Common myeloid progenitor, CD34-positive (primary cell): ENCODE results near the gene POLD1.
A peak's percentile ranks its signal among the peaks of the same experiment; 100 is the strongest.

Source experiments
- CTCF ChIA-PET: fragments of 350-600 bp; sonication (Branson Sonifier 250); formaldehyde crosslinking; loops from one replicate; lab custom pipeline; 2021; ENCODE audit warnings: antibody characterized with exemption; lab: Charles Lee
- POLR2A ChIA-PET: fragments of 350-600 bp; sonication (Branson Sonifier 250); formaldehyde crosslinking; loops from one replicate; lab custom pipeline; 2021; ENCODE audit warnings: antibody characterized with exemption; lab: Charles Lee
- DNase-seq, 3 donors: peaks; one replicate each; pipeline versions ENCODE4 v3.0.0 to v3.0.0-alpha.2; 2013
- H3K27ac ChIP-seq, 2 experiments: 1 replicate in 1 of 2; 2 replicates in 1 of 2; pipeline ENCODE4 v1.7.0; 2013; ENCODE audit warnings: inconsistent platforms in 2 of 2, low read length in 2 of 2, mild to moderate bottlenecking in 2 of 2, low read depth in 1 of 2, moderate library complexity in 1 of 2; ENCODE audit not compliant: severe bottlenecking in 2 of 2, insufficient read depth in 1 of 2, poor library complexity in 1 of 2
- H3K27me3 ChIP-seq, 5 experiments: replicated peaks in 2 of 5; 1 replicate in 3 of 5; 2 replicates in 2 of 5; pipeline versions ENCODE4 v1.6.1 to v1.7.0; 2013; ENCODE audit warnings: low read length in 4 of 5, mild to moderate bottlenecking in 2 of 5, moderate library complexity in 2 of 5, inconsistent platforms in 1 of 5; ENCODE audit not compliant: insufficient read depth in 5 of 5, control insufficient read depth in 4 of 5
- H3K36me3 ChIP-seq, 4 experiments: 1 replicate in 2 of 4; 2 replicates in 2 of 4; pipeline versions ENCODE4 v1.6.1 to v1.7.0; 2013; ENCODE audit warnings: low read length in 3 of 4, control low read depth in 1 of 4, mild to moderate bottlenecking in 1 of 4; ENCODE audit not compliant: control insufficient read depth in 4 of 4, insufficient read depth in 4 of 4
- H3K4me1 ChIP-seq, 4 experiments: 1 replicate in 3 of 4; 2 replicates in 1 of 4; pipeline versions ENCODE4 v1.6.1 to v1.7.1; 2013; ENCODE audit warnings: low read length in 3 of 4, mild to moderate bottlenecking in 3 of 4, control low read depth in 1 of 4, inconsistent platforms in 1 of 4, moderate library complexity in 1 of 4; ENCODE audit not compliant: control insufficient read depth in 4 of 4, insufficient read depth in 4 of 4; ENCODE audit errors: control extremely low read depth in 1 of 4
- H3K4me3 ChIP-seq, 7 experiments: 1 replicate in 4 of 7; 2 replicates in 3 of 7; pipeline versions ENCODE4 v1.5.1 to v1.7.0; 2013; ENCODE audit warnings: mild to moderate bottlenecking in 7 of 7, low read length in 6 of 7, moderate library complexity in 6 of 7, inconsistent platforms in 2 of 7, low read depth in 2 of 7, control low read depth in 1 of 7; ENCODE audit not compliant: insufficient read depth in 4 of 7, control insufficient read depth in 1 of 7; ENCODE audit errors: extremely low read depth in 1 of 7
- H3K9me3 ChIP-seq, 5 experiments: 1 replicate in 4 of 5; 2 replicates in 1 of 5; pipeline versions ENCODE4 v1.6.1 to v1.7.1; 2013; ENCODE audit warnings: low read length in 4 of 5, mild to moderate bottlenecking in 2 of 5, inconsistent platforms in 1 of 5, low read depth in 1 of 5, moderate library complexity in 1 of 5; ENCODE audit not compliant: control insufficient read depth in 4 of 5, insufficient read depth in 2 of 5; ENCODE audit errors: control extremely low read depth in 1 of 5
- WGBS: methylation state at CpG from one replicate; pipeline ENCODE4 v1.1.5; 2013; ENCODE audit not compliant: insufficient coverage; 5-methylcytosine and 5-hydroxymethylcytosine counted together

POLD1 gene

GRCh38 chr19:50378863-50379236, 5.3 kb upstream of the POLD1 start:
- Histone ChIP-seq H3K36me3 (peaks cover 10 to 56% (median 44%) of the 10 kb centered on the region in 4 experiments), H3K4me3 (no peak overlapping the region)
- POLR2A ChIA-PET = no interaction called here

GRCh38 chr19:50379602-50380001, 4.5 kb upstream of the POLD1 start:
- CTCF ChIA-PET = no interaction called here

More at GRCh38 chr19:50378863-50379236, 5.3 kb upstream of the POLD1 start:
- Histone ChIP-seq H3K27ac (no peak overlapping the region), H3K27me3 (no peaks in the 10 kb centered on the region), H3K9me3 (no peaks in the 10 kb centered on the region), H3K4me1 (peaks cover 2 to 17% (median 13%) of the 10 kb centered on the region in 4 experiments)
- CTCF ChIA-PET = no interaction called here
- 95% methylated on average over 10 of the region's 10 CpGs for WGBS
- no peak for DNase-seq

GRCh38 chr19:50380137-50380536, 4.0 kb upstream of the POLD1 start:
- ChIA-PET CTCF (no interaction called here), POLR2A (no interaction called here)
- no peak overlapping the region for H3K4me3 ChIP-seq
- no peak overlapping the region for H3K27ac ChIP-seq
- H3K27me3 ChIP-seq = no peaks in the 10 kb centered on the region
- DNase-seq = no peak
- H3K4me1 ChIP-seq = peaks cover 4 to 25% (median 20%) of the 10 kb centered on the region in 4 experiments
- H3K9me3 ChIP-seq = no peaks in the 10 kb centered on the region
- H3K36me3 ChIP-seq = peaks cover 10 to 56% (median 44%) of the 10 kb centered on the region in 4 experiments
- WGBS = 98% methylated on average over 11 of the region's 11 CpGs

More at GRCh38 chr19:50379602-50380001, 4.5 kb upstream of the POLD1 start:
- Histone ChIP-seq H3K27ac (no peak overlapping the region), H3K4me1 (peaks cover 3 to 19% (median 15%) of the 10 kb centered on the region in 4 experiments), H3K9me3 (no peaks in the 10 kb centered on the region), H3K27me3 (no peaks in the 10 kb centered on the region), H3K4me3 (no peak overlapping the region), H3K36me3 (peaks cover 10 to 56% (median 44%) of the 10 kb centered on the region in 4 experiments)
- no peak for DNase-seq
- POLR2A ChIA-PET = no interaction called here
- WGBS = 98% methylated on average over 11 of the region's 11 CpGs

GRCh38 chr19:50380751-50381151, 3.4 kb upstream of the POLD1 start:
- H3K27me3 ChIP-seq = no peaks in the 10 kb centered on the region
- DNase-seq = no peak
- H3K4me3 ChIP-seq = no peak overlapping the region
- H3K4me1 ChIP-seq = peaks cover 4 to 29% (median 25%) of the 10 kb centered on the region in 4 experiments
- CTCF ChIA-PET = no interaction called here
- 98% methylated on average over 8 of the region's 8 CpGs for WGBS
- H3K27ac ChIP-seq = no peak overlapping the region
- no peaks in the 10 kb centered on the region for H3K9me3 ChIP-seq
- POLR2A ChIA-PET = no interaction called here
- H3K36me3 ChIP-seq = peaks cover 10 to 56% (median 44%) of the 10 kb centered on the region in 4 experiments

DNA sequence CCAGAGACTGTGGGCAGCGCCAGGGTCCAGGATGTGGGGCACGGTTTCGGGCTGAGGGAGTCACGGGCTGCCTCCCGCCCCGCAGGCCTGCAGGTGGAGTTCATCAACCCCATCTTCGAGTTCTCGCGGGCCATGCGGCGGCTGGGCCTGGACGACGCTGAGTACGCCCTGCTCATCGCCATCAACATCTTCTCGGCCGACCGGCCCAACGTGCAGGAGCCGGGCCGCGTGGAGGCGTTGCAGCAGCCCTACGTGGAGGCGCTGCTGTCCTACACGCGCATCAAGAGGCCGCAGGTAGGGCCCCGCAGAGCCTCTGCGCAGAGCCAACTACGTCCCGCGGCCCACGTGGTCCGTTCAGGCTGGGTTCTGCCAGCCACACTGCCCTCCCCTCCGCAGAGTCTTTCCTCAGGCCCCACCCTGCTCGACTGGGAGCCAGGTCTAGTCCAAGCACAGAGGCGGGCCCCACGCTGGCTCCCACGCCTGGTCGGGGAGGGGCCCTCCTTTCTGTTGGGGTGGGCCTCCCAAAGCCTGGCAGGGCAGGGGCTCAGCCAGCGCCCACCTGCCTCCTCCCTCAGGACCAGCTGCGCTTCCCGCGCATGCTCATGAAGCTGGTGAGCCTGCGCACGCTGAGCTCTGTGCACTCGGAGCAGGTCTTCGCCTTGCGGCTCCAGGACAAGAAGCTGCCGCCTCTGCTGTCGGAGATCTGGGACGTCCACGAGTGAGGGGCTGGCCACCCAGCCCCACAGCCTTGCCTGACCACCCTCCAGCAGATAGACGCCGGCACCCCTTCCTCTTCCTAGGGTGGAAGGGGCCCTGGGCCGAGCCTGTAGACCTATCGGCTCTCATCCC, 2.0 kb upstream of the POLD1 start:
- DNase-seq = no peak
- POLR2A ChIA-PET = no interaction called here
- 96% methylated on average over 49 of the region's 58 CpGs for whole genome bisulfite sequencing
- CTCF ChIA-PET = interaction anchor here (1.1 kb wide), 1 partner anchor 34 kb away, joined by 3 read pairs; no protein-coding TSS in a partner anchor
- peaks cover 10 to 65% (median 47%) of the 10 kb centered on the region in 4 experiments for H3K36me3 ChIP-seq
- no peaks in the 10 kb centered on the region for H3K9me3 ChIP-seq
- peaks cover 2 to 30% (median 23%) of the 10 kb centered on the region in 4 experiments for H3K4me1 ChIP-seq
- H3K4me3 ChIP-seq = no peak overlapping the region
- H3K27me3 ChIP-seq = no peaks in the 10 kb centered on the region
- no peak overlapping the region for H3K27ac ChIP-seq

- peak overlapping the region in 1 of 2 experiments; percentile 54 for H3K27ac ChIP-seq
- POLR2A ChIA-PET = interaction anchor here (1.3 kb wide), 1 partner anchor 32 kb away, joined by 4 read pairs; no protein-coding TSS in a partner anchor
These were observed 921 bp upstream of the POLD1 start for GRCh38 chr19:50383001-50383851.

More at GRCh38 chr19:50383001-50383851, 921 bp upstream of the POLD1 start:
- WGBS = 62% methylated on average over 16 of the region's 21 CpGs
- CTCF ChIA-PET = interaction anchor here (1.1 kb wide), 1 partner anchor 33 kb away, joined by 3 read pairs; no protein-coding TSS in a partner anchor
- DNase-seq = no peak
- peaks cover 9 to 65% (median 44%) of the 10 kb centered on the region in 4 experiments for H3K36me3 ChIP-seq
- peak overlapping the region; percentile 43 to 86 (median 77) for H3K4me3 ChIP-seq
- no peaks in the 10 kb centered on the region for H3K9me3 ChIP-seq
- H3K4me1 ChIP-seq = peaks cover 2 to 37% (median 18%) of the 10 kb centered on the region in 4 experiments
- H3K27me3 ChIP-seq = no peaks in the 10 kb centered on the region
